HG03103 (cell line): ENCODE data around the gene OASL.

Source experiments
- ATAC-seq: cut with Tn5 transposase; IDR thresholded peaks from one replicate; pipeline ENCODE4 v1.9.1; 2021; ENCODE audit warnings: low read depth; ENCODE audit not compliant: unreplicated experiment

Gene OASL

DNA sequence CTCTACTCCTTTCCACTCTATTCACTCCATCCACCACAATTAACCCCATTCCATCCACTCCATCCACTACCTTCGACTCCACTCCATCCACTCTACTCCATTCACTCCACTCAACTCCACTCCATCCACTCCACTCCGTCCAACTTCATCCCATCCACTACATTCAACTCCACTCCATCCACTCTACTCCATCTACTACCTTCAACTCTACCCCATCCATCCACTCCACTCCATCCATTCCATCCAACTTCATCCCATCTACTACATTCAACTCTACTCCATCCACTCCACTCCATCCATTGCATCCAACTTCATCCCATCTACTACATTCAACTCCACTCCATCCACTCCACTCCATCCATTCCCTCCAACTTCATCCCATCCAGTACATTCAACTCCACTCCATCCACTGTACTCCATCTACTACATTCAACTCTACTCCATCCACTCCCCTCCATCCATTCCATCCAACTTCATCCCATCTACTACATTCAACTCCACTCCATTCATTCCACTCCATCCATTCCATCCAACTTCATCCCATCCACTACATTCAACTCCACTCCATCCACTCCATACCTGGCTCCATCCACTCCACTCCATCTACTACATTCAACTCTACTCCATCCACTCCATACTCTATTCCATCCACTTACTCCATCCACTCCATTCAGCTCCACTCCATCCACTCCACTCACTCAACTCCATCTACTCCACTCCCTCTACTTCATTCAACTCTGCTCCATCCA, 44.3 kb downstream of the OASL start:
- ATAC-seq = no peak

DNA sequence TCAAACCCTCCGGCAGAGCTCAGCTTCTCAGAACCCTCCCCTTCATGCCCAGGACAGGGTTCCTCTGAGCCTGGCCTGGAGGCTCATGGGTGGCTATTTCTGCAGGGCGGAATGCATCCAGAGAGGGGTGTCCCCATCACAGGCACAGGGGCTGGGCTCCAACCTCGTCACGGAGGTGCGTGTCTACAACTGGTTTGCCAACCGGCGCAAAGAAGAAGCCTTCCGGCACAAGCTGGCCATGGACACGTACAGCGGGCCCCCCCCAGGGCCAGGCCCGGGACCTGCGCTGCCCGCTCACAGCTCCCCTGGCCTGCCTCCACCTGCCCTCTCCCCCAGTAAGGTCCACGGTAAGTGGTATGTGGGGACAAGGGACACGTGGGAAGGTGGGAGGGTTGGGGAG, 45.0 kb downstream of the OASL start:
- no peak for ATAC-seq

DNA sequence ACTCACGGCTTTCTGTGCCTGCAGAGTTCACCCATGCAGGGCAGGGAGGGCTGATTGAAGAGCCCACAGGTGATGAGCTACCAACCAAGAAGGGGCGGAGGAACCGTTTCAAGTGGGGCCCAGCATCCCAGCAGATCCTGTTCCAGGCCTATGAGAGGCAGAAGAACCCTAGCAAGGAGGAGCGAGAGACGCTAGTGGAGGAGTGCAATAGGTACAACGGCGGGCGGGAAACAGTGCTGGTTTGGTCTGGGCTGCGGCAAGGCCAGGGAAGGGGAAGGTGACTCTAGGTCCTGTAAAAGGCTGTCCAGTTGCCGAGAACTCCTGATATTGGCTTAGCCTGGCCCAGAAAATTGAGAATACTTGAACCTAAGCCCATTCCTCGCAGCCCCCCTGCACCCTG, 45.5 kb downstream of the OASL start:
- ATAC-seq = no peak

DNA sequence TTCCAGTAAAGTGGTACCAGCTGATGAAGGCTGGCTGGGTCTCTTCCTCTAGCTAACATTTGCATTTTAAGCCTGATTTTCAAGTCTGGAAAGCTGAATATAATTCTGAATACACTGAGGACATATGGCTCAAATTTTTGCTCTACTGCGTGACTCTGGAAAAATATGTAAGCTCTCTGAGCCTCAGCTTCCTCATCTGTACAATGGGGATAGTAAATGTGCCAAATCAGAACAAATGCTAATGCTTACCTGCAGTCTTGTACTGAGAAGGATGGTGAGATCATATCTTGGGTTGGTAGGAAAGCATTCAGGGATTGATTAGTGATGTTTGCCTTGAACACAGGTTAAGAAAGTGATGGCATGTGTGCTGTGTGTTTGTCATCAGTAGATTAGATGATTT, 46.1 kb downstream of the OASL start:
- ATAC-seq = no peak

DNA sequence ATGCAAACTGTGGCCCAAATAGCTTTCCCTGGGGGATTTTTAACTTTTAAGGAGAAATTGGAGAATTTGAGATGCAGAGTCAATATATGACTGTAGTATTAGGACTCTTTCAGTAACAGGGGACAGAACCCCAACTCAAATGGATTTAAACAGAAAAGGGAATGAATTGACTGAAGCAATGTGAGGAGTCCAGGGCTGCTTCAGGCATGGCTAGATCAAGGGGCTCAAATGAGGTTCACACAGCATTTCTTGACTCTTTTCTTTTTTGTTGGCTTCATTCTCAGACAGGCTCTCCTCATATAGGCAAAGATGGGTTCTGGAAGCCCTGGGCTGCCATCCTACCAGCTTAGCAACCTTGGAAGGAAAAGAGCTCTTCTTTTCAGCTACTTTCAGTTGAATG, 47.1 kb downstream of the OASL start:
- ATAC-seq = no peak

DNA sequence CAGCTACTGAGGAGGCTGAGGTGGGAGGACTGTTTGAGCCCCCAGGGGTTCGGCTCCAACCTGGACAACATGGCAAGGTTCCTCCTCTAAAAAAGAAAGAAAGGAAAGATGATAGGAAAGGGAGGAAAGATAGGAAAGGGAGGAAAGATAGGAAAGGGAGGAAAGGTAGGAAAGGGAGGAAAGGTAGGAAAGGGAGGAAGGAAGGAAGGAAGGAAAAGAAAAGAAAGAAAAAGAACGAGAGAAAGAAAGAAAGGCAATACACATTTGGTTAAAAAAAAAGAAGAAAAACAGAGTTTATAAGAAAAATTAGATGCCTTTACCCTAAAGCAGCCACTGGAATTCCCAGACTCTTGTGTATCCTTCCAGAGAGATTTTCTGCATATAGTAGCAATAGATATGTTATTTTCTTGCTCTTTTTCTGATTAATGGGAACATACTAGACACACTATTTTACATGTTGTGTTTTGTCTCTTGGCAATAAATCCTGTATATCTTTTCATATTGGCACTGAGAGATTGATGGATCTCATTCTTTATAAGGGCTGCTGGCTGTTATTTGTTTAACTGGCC, 48.5 kb downstream of the OASL start:
- ATAC-seq = no peak

DNA sequence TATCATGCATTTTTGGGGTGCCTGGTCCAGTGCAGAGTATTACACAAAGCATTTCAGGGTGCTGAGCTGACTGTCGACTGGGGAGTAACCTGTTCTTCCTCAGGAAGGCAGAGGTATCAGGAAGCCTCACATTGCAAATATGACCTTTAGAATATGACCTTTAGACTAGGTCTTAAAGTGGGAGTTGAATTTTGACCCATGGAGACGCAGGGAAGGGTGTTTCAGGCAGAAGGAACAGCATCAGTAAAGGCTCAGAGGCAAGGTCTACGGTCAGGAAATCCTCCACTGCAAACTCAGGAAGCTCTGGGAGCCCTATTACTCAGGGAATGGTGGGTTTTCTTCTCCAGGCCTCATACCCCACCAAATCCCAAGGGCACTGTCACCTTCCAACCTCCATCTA, 49.4 kb downstream of the OASL start:
- ATAC-seq = no peak

DNA sequence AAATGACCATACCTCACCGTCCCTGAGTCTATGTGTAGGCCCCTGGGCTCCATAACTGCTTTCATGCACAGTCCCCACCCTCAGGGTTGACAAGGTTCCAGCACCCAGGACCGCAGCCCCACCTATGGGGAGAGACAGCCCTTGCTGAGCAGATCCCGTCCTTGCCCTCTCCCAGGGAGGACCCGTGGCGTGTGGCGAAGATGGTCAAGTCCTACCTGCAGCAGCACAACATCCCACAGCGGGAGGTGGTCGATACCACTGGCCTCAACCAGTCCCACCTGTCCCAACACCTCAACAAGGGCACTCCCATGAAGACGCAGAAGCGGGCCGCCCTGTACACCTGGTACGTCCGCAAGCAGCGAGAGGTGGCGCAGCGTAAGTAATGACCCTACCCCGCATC, 50.4 kb downstream of the OASL start:
- no peak for ATAC-seq

DNA sequence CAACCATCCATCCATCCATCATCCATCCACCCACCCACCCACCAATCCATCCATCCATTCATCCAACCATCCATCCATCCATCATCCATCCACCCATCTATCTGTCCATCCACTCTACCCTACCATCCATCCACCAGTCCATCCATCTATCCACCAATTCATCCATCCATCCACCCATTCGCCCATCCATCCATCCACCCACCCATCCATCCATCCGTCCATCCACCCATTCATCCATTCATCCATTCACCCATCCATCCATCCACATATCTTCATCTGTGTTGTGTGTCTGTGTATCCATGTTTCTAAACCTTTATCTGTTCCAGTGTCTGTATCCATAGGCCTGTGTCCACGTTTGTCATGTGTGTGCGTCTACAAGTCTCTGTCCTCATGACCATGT, 50.8 kb downstream of the OASL start:
- no peak for ATAC-seq

DNA sequence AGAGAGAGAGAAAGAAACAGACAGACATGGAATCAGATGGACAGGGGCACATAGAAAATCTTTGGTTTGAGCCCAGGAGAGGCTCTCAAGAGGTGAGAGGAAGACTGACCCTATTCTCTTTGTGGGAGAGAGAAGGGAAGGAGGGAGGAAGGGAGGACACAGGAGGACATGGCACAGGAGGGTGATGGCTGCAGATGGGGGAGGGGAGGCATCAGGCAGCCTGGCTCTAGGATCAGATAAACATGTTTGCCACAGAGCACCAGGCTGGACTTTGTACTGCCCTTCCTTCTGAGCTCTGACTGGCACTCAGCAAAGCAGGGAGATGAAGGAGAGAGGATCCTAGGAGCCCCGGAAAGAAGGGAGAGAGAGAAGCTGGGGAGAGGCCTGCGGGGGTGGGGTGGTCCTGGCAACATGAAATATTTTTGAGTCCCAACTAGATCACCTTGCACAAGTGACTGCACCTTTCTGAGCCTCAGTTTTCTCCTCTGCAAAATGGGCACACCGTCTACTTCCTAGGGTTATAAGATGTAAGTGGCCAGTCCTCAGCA, 54.6 kb downstream of the OASL start:
- no peak for ATAC-seq

DNA sequence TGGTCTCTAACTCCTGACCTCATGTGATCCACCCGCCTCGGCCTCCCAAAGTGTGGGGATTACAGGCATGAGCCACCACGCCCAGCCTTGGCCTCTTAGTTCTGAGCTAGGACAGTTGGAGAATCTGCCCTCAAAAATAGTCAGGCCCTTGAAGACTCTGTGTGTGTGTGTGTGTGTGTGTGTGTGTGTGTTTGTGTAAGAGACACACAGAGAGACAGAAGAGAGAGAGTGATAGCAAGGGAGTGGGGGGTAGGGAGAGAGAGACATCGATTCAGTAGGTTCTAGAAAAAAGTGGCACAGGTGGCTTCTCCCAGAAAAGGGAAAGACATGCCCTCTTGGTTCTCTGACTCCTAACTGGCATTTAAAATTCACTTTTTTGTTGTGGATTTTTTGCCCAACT, 55.3 kb downstream of the OASL start:
- no peak for ATAC-seq

DNA sequence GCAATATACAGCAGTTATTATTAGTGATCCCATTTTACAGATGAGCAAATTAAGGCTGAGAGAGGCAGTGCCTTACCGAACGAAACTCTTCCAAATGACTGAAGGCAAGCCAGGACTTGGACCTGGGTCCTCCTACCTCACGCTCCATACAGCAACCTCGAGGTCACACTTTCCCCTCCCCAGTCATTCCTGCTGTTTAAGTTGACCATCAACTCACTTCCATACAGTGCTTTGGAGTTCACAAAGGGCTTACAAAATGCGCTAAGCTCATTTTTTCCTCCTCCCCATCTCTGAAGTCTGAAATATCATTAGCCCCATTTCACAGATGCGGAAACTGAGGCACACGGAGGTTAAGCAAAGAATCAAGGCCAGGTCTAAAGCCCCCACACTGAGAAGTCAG, 56.4 kb downstream of the OASL start:
- ATAC-seq = no peak

DNA sequence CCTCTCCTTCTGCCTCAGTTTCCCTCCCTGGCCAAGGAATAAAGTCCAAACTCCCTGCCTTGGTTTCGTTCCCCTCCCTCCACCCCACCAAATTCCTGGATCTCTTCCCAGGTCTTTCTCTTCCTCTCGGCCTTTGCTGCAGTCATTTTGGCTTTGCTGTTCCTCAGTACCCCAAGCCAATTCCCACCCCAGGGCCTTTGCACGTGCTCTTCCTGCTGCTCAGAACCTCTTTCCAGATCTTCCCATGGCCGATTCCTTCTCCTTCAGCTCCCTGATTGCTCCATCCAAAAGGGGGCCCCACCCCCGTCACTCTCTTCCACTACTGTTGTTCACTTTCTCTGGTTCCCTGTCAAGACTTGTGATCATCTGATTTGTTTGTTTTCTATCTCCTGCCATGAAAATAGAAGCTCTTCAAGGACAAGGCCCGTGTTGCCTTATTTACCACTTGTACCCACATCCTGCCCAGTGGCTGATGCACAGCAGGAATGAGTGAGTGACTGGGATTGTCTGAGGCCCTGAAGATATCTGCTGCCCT, 57.6 kb downstream of the OASL start:
- ATAC-seq = no peak

DNA sequence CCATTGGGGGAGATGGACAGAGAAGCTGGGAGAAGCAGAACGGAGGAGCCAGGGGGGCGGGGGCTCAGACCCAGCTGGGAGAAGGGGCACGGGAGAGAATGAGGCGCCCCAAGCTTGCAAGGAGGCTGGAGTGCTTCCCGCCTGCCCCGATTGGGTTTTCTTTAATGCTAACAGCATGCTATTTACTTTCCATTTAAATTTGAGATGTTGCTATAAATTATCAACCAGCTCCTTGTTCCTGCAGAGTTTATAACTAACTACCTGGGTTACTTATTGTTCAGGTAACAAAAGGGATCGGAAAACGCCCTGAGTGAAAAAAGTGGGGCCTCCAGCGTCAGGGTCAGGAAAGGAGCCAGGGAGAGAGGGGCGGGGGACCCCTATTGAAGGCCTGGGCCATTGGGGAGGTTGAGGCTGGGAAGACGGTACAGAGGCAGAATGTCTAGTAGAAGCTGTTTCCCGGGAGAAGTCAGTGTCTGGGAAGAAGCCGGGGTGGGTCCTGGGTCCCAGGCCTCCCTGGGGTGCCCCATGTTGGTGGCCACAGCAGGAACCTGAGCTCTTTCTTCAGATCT, 58.2 kb downstream of the OASL start:
- ATAC-seq = no peak

DNA sequence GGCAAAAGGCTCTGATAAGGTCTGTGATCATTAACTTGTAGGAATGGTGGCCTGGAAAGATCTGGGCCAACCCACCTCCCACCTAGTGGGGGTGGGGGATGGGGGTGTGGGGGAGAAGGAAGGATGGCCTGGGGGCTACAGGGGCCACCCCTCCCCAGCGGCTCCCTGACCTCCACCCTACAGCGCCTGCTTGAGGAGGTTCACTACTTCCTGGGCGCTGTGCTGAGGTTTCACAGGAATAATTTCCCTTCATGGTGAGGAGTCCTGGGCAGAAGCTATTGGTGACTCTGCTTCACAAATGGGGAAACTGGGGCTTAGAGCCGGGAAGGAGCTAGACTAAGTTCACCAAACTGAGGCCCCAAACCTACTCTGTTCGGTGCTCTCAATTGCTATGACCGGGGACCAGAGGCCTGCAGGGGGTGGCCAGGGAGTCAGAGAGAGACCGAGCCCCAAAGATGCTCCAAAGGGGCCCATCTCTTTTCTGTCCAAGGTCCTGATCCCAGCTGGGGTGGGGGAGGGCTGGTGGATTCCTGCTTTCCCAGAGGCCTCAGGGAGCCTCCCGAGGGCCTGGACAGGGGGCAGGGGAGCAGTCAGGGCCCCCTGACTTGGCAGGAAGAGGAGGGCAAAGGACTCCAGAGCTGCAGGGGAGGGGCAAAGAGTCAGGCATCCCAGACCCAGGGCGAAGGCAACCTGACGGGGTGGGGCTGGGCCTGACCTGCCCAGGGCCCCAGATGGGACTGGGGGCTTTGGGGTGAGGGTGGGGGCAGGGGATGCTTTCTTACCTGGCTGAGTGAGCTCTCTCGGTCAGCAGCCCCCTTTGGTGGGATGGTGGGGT, 59.0 kb downstream of the OASL start:
- ATAC-seq = no peak

DNA sequence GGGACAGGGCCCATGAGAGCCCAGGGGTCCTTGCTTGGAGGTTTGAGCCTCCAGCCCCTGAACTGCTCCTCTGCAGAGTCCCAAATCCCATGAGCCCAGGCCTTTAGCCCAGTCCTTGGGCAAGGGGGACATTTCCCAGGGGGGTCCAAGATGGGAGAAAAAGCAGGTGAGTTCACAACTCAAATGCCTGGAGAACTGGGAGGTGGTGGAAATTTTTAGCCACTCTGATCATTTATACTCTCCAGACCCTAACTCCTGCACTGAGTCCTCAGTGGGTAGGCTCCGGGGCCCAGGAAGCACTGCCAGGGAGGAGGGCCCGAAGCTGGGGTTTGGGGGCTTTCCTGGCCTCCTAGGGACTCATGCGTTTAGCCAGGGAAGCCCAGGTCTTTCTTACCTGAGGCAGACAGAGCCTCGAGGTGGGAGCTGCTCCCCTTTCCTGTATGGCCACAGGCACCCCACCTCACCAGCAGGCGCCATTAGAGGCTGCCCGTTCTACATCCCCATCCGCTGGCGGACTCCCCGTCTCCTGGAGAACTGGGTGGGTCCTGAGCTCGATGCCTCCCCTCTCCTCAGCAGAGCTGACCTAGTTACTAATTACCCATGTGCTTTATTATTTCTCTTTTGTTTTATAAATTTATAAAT, 59.7 kb downstream of the OASL start:
- no peak for ATAC-seq

DNA sequence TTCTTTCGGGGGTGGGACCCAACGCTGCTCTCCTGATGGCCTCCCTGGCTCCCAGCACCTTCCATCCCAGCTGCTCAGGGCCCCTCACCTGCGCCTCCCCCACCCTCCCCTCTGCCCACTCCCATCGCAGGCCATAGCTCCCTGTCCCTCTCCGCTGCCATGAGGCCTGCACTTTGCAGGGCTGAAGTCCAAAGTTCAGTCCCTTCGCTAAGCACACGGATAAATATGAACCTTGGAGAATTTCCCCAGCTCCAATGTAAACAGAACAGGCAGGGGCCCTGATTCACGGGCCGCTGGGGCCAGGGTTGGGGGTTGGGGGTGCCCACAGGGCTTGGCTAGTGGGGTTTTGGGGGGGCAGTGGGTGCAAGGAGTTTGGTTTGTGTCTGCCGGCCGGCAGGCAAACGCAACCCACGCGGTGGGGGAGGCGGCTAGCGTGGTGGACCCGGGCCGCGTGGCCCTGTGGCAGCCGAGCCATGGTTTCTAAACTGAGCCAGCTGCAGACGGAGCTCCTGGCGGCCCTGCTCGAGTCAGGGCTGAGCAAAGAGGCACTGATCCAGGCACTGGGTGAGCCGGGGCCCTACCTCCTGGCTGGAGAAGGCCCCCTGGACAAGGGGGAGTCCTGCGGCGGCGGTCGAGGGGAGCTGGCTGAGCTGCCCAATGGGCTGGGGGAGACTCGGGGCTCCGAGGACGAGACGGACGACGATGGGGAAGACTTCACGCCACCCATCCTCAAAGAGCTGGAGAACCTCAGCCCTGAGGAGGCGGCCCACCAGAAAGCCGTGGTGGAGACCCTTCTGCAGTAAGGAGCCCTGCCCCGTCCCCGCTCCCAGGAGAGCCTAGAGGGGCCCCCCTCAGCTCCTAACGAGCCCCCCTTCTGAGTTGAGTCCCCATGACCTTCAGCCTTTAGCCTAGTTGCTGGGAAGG, 60.5 kb downstream of the OASL start, which contains the start of gene HNF1A:
Gene HNF1A, plus strand, starts transcription at position 248 of the 924 bp plus-strand sequence. Its CDS starts 226 bp downstream, at position 474.
- no peak for ATAC-seq

DNA sequence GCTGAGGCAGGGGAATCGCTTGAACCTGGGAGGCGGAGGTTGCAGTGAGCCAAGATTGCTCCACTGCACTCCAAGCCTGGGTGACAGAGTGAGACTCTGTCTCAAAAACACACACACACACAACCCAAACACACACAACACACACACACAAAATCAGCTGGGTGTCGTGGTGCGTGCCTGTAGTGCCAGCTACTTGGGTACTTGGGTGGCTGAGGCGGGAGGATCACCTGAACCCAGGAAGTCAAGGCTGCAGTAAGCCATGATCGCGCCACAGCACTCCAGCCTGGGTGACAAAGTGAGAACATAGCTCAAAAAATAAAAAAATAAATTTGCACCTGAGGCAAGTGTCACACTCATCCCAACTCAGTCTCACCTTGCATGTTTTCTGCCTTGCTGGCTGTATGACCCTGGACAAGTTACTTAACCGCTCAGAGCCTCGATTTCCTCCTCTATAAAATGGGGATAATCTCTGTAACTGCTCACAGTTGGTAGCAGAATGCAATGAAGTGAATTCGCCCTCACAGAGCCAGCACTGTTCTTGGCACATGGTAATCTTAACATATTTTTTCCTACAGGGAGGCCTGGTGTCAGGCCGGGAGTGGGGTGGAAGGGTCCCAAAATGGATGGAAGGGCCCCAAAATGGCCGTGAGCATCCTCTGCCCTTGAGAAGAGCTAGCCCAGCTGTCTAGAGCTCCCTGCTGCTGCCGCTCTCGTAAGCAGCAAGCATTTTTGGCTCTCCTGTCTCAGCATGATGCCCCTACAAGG, 61.3 kb downstream of the OASL start:
- no peak for ATAC-seq
